ENCODE data around the gene SLC16A2.
"Not testable (repeated sequence)": the region's sequence is repeated elsewhere in the genome, so short reads cannot be mapped to it uniquely, and the experiment has no call there.

SLC16A2 gene

GRCh38 chrX:74454233-74454632 is 32.9 kb downstream of the SLC16A2 start:
- not testable (repeated sequence) for H3K36me3 ChIP-seq (ENCODE audit: control insufficient read depth in 1 of 2, insufficient read depth in 2 of 2, low read length in 2 of 2); H3K4me3 ChIP-seq (ENCODE audit: low read depth in 1 of 2, low read length in 2 of 2); H3K9ac ChIP-seq (ENCODE audit: low read depth in 1 of 2, low read length in 2 of 2); H3K27me3 ChIP-seq (ENCODE audit: control insufficient read depth in 1 of 2, insufficient read depth in 2 of 2, low read length in 2 of 2); H3K9me3 ChIP-seq (ENCODE audit: control insufficient read depth in 1 of 2, low read length in 2 of 2); H3K27ac ChIP-seq (ENCODE audit: low read depth, low read length); H3K4me1 ChIP-seq (ENCODE audit: control insufficient read depth in 1 of 2, insufficient read depth in 2 of 2, low read length in 2 of 2)

DNA sequence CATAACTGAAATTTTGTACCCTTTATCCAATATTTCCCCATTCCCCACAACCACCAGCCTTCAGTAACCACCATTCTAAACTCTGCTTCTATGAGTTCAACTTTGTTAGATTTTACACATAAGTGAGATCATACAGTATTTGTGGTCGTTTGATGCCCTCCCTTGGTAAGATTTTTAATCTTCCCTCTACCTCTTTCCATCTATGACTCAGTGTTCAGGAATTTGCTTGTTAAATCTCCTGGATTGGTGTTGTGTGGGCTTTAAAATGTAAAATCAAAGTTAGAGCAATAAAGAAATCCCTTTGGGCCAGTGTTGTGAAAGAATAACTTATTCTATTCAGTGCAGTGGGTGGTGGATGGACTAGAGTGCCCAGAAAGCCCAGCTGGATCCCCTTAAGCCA is 37.4 kb downstream of the SLC16A2 start:
- Histone ChIP-seq H3K27me3 (ENCODE audit: control insufficient read depth in 1 of 2, insufficient read depth in 2 of 2, low read length in 2 of 2) (no peaks in the 10 kb centered on the region), H3K9me3 (ENCODE audit: control insufficient read depth in 1 of 2, low read length in 2 of 2) (no peaks in the 10 kb centered on the region), H3K4me3 (ENCODE audit: low read depth in 1 of 2, low read length in 2 of 2) (no peak overlapping the region), H3K27ac (ENCODE audit: low read depth, low read length) (no peak overlapping the region), H3K4me1 (ENCODE audit: control insufficient read depth in 1 of 2, insufficient read depth in 2 of 2, low read length in 2 of 2) (no peaks in the 10 kb centered on the region), H3K36me3 (ENCODE audit: control insufficient read depth in 1 of 2, insufficient read depth in 2 of 2, low read length in 2 of 2) (no peaks in the 10 kb centered on the region), H3K9ac (ENCODE audit: low read depth in 1 of 2, low read length in 2 of 2) (no peak overlapping the region)

DNA sequence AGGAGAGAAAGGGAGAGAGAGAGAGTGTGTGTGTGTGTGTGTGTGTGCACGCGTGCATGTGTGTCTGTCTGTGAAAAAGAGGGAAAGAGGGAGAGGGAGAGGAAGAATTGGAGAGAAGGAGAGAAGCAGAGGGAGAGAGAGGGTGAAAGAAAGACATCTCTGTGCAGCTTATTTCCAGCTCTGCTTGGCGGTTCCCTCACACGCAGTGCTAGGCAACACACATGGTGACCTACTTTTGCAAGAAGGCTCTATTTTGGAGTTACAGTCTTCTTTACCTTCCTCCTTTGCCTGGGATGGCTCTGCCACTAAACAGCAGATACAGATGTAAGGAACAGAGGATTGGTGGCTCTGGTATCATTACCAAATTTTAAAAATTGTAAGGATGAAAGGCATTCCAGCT is 40.1 kb downstream of the SLC16A2 start:
- no peak overlapping the region for H3K4me3 ChIP-seq (ENCODE audit: low read depth in 1 of 2, low read length in 2 of 2)
- no peaks in the 10 kb centered on the region for H3K36me3 ChIP-seq (ENCODE audit: control insufficient read depth in 1 of 2, insufficient read depth in 2 of 2, low read length in 2 of 2)
- H3K9me3 ChIP-seq (ENCODE audit: control insufficient read depth in 1 of 2, low read length in 2 of 2): no peaks in the 10 kb centered on the region
- H3K27me3 ChIP-seq (ENCODE audit: control insufficient read depth in 1 of 2, insufficient read depth in 2 of 2, low read length in 2 of 2): no peaks in the 10 kb centered on the region
- H3K9ac ChIP-seq (ENCODE audit: low read depth in 1 of 2, low read length in 2 of 2): no peak overlapping the region
- no peaks in the 10 kb centered on the region for H3K4me1 ChIP-seq (ENCODE audit: control insufficient read depth in 1 of 2, insufficient read depth in 2 of 2, low read length in 2 of 2)
- H3K27ac ChIP-seq (ENCODE audit: low read depth, low read length): no peak overlapping the region

DNA sequence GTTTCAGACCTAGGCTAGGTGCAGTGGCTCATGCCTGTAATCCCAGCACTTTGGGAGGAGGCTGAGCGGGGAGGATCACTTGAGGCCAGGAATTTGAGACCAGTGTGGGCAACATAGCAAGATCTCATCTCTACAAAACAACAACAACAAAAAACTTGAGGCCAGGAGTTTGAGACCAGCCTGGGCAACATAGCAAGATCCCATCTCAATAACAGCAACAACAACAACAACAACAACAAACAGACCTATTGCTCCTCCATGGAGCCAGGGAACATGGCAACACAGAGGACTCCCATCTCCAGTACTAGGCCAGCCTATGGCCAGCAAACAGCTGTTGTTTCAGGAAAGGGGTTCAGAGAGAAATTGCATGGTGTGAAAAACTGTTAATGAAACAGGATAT is 43.4 kb downstream of the SLC16A2 start:
- Histone ChIP-seq H3K4me3 (ENCODE audit: low read depth in 1 of 2, low read length in 2 of 2) (no peak overlapping the region), H3K9me3 (ENCODE audit: control insufficient read depth in 1 of 2, low read length in 2 of 2) (no peaks in the 10 kb centered on the region), H3K36me3 (ENCODE audit: control insufficient read depth in 1 of 2, insufficient read depth in 2 of 2, low read length in 2 of 2) (no peaks in the 10 kb centered on the region), H3K27ac (ENCODE audit: low read depth, low read length) (no peak overlapping the region), H3K9ac (ENCODE audit: low read depth in 1 of 2, low read length in 2 of 2) (no peak overlapping the region), H3K4me1 (ENCODE audit: control insufficient read depth in 1 of 2, insufficient read depth in 2 of 2, low read length in 2 of 2) (no peaks in the 10 kb centered on the region), H3K27me3 (ENCODE audit: control insufficient read depth in 1 of 2, insufficient read depth in 2 of 2, low read length in 2 of 2) (no peaks in the 10 kb centered on the region)

DNA sequence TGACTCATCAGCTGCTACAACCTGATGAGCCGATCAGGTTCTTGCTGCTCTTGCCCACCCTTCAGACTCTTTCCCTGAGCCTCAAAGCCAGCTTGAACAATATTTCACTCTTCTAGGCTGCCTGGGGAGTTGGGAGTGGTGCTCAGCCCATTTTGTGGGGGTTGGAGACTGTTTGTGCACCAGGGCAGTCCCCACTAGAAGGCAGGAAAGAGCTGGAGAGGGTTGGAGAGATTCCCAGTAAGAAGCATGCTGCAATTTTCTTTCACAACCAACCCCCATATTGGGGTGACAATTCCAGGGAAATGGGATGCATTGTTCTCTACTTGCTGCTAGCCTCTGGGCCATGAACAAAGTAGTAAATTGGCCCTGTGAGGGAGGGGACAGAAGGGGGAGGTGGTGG is 44.1 kb downstream of the SLC16A2 start:
- no peaks in the 10 kb centered on the region for H3K4me1 ChIP-seq (ENCODE audit: control insufficient read depth in 1 of 2, insufficient read depth in 2 of 2, low read length in 2 of 2)
- no peak overlapping the region for H3K27ac ChIP-seq (ENCODE audit: low read depth, low read length)
- no peak overlapping the region for H3K4me3 ChIP-seq (ENCODE audit: low read depth in 1 of 2, low read length in 2 of 2)
- no peak overlapping the region for H3K9ac ChIP-seq (ENCODE audit: low read depth in 1 of 2, low read length in 2 of 2)
- H3K27me3 ChIP-seq (ENCODE audit: control insufficient read depth in 1 of 2, insufficient read depth in 2 of 2, low read length in 2 of 2): no peaks in the 10 kb centered on the region
- no peaks in the 10 kb centered on the region for H3K36me3 ChIP-seq (ENCODE audit: control insufficient read depth in 1 of 2, insufficient read depth in 2 of 2, low read length in 2 of 2)
- H3K9me3 ChIP-seq (ENCODE audit: control insufficient read depth in 1 of 2, low read length in 2 of 2): no peaks in the 10 kb centered on the region

GRCh38 chrX:74467656-74468055 is 46.4 kb downstream of the SLC16A2 start:
- H3K9me3 ChIP-seq (ENCODE audit: control insufficient read depth in 1 of 2, low read length in 2 of 2): no peaks in the 10 kb centered on the region
- H3K36me3 ChIP-seq (ENCODE audit: control insufficient read depth in 1 of 2, insufficient read depth in 2 of 2, low read length in 2 of 2): no peaks in the 10 kb centered on the region
- H3K4me1 ChIP-seq (ENCODE audit: control insufficient read depth in 1 of 2, insufficient read depth in 2 of 2, low read length in 2 of 2): no peaks in the 10 kb centered on the region
- H3K27me3 ChIP-seq (ENCODE audit: control insufficient read depth in 1 of 2, insufficient read depth in 2 of 2, low read length in 2 of 2): no peaks in the 10 kb centered on the region
- H3K9ac ChIP-seq (ENCODE audit: low read depth in 1 of 2, low read length in 2 of 2): no peak overlapping the region
- H3K4me3 ChIP-seq (ENCODE audit: low read depth in 1 of 2, low read length in 2 of 2): no peak overlapping the region
- no peak overlapping the region for H3K27ac ChIP-seq (ENCODE audit: low read depth, low read length)

DNA sequence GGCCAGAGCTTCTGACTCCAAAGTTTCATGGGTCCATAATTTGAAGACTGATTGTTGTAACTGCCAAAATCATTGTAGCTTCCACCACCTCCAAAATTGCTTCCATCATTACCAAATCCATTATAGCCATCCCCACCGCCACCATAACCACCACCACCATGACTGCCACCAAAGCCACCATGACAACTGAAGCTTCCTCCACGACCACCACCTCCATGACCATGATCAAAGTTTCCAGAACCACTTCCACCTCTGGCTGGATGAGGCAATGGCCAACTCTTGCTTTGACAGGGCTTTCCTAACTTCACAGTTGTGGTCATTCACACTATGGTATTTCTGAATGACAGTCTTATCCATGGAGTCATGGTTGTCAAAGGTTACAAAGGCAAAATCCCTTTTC is 51.8 kb downstream of the SLC16A2 start:
- not testable (repeated sequence) for H3K4me3 ChIP-seq (ENCODE audit: low read depth in 1 of 2, low read length in 2 of 2); H3K9ac ChIP-seq (ENCODE audit: low read depth in 1 of 2, low read length in 2 of 2); H3K9me3 ChIP-seq (ENCODE audit: control insufficient read depth in 1 of 2, low read length in 2 of 2); H3K4me1 ChIP-seq (ENCODE audit: control insufficient read depth in 1 of 2, insufficient read depth in 2 of 2, low read length in 2 of 2); H3K27me3 ChIP-seq (ENCODE audit: control insufficient read depth in 1 of 2, insufficient read depth in 2 of 2, low read length in 2 of 2); H3K36me3 ChIP-seq (ENCODE audit: control insufficient read depth in 1 of 2, insufficient read depth in 2 of 2, low read length in 2 of 2); H3K27ac ChIP-seq (ENCODE audit: low read depth, low read length)

- no peak overlapping the region for H3K4me3 ChIP-seq (ENCODE audit: low read depth in 1 of 2, low read length in 2 of 2)
- peaks cover 0 to 16% of the 10 kb centered on the region in 2 donors for H3K4me1 ChIP-seq (ENCODE audit: control insufficient read depth in 1 of 2, insufficient read depth in 2 of 2, low read length in 2 of 2)
- H3K27ac ChIP-seq (ENCODE audit: low read depth, low read length): no peak overlapping the region
- no peaks in the 10 kb centered on the region for H3K9me3 ChIP-seq (ENCODE audit: control insufficient read depth in 1 of 2, low read length in 2 of 2)
- no peak overlapping the region for H3K9ac ChIP-seq (ENCODE audit: low read depth in 1 of 2, low read length in 2 of 2)
- no peaks in the 10 kb centered on the region for H3K36me3 ChIP-seq (ENCODE audit: control insufficient read depth in 1 of 2, insufficient read depth in 2 of 2, low read length in 2 of 2)
- no peaks in the 10 kb centered on the region for H3K27me3 ChIP-seq (ENCODE audit: control insufficient read depth in 1 of 2, insufficient read depth in 2 of 2, low read length in 2 of 2)
Observed at GRCh38 chrX:74490247-74490646, 69.0 kb downstream of the SLC16A2 start.

DNA sequence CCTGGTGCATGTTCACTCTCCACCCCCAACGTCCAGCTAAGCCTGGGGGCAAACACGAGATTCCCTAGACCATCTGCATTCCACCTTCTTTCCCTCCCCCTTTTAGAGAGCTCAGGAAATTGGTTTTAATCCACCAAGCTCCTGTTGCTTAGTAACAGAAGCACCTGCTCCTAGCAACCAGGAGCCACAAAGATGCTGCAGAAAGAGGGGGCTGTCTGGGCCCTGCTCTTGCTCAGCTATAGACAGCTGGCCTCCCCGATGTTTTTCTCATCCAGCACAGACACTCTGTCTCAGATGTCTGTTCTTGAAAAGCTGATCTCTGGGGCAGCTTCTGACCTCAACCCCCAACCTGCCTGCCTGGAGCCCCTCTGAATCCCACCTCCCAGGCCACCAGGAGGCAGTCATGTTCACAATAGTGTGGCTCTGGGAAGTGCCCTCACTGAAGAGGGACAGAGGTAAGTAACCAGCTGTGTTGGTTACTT is 71.5 kb downstream of the SLC16A2 start:
- peaks cover 0 to 16% of the 10 kb centered on the region in 2 donors for H3K4me1 ChIP-seq (ENCODE audit: control insufficient read depth in 1 of 2, insufficient read depth in 2 of 2, low read length in 2 of 2)
- H3K27ac ChIP-seq (ENCODE audit: low read depth, low read length): no peak overlapping the region
- no peak overlapping the region for H3K9ac ChIP-seq (ENCODE audit: low read depth in 1 of 2, low read length in 2 of 2)
- no peaks in the 10 kb centered on the region for H3K9me3 ChIP-seq (ENCODE audit: control insufficient read depth in 1 of 2, low read length in 2 of 2)
- no peaks in the 10 kb centered on the region for H3K27me3 ChIP-seq (ENCODE audit: control insufficient read depth in 1 of 2, insufficient read depth in 2 of 2, low read length in 2 of 2)
- H3K36me3 ChIP-seq (ENCODE audit: control insufficient read depth in 1 of 2, insufficient read depth in 2 of 2, low read length in 2 of 2): no peaks in the 10 kb centered on the region
- H3K4me3 ChIP-seq (ENCODE audit: low read depth in 1 of 2, low read length in 2 of 2): no peak overlapping the region

DNA sequence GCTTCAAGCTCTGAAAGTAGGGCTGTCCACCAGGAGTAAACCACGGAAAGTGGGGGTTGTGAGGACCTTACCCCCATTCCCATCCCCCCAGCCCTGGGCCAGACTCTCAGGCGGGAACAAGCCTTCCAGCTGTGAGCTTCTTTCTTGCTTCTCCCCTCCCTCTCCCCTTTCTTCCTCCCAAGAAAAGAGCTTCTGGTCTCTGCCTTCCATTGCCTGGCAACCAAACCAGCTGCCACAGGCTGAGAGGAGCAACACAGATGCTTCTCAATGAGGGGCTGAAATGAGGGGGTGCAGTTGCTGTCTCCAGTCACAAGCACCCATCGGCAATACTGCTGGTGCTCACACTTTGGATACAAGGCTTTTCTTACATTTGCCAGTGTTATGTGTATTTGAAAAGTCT is 72.5 kb downstream of the SLC16A2 start:
- Histone ChIP-seq H3K4me3 (ENCODE audit: low read depth in 1 of 2, low read length in 2 of 2) (no peak overlapping the region), H3K4me1 (ENCODE audit: control insufficient read depth in 1 of 2, insufficient read depth in 2 of 2, low read length in 2 of 2) (peaks cover 0 to 16% of the 10 kb centered on the region in 2 donors), H3K36me3 (ENCODE audit: control insufficient read depth in 1 of 2, insufficient read depth in 2 of 2, low read length in 2 of 2) (no peaks in the 10 kb centered on the region), H3K9ac (ENCODE audit: low read depth in 1 of 2, low read length in 2 of 2) (no peak overlapping the region), H3K27me3 (ENCODE audit: control insufficient read depth in 1 of 2, insufficient read depth in 2 of 2, low read length in 2 of 2) (no peaks in the 10 kb centered on the region), H3K9me3 (ENCODE audit: control insufficient read depth in 1 of 2, low read length in 2 of 2) (no peaks in the 10 kb centered on the region), H3K27ac (ENCODE audit: low read depth, low read length) (no peak overlapping the region)

DNA sequence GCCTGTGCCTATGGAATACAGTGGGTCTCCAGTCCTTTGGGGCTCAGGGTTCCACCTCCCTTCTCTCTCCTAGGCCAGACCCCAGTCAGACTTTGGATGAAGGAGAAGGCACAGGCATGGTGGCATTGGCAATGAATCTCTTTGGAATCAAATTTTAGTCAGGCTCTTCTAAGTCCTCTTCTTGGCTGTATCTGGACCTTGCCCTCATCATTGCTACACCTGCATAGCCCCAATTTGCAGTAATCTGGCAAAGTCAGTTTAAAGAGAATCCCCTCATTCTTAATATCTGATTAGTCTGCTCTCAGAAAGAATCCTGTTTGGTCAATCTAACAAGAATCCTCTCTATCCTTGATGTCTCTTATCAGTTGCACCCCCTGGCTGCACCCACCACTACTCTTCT is 77.6 kb downstream of the SLC16A2 start:
- no peaks in the 10 kb centered on the region for H3K36me3 ChIP-seq (ENCODE audit: control insufficient read depth in 1 of 2, insufficient read depth in 2 of 2, low read length in 2 of 2)
- no peaks in the 10 kb centered on the region for H3K9me3 ChIP-seq (ENCODE audit: control insufficient read depth in 1 of 2, low read length in 2 of 2)
- H3K27me3 ChIP-seq (ENCODE audit: control insufficient read depth in 1 of 2, insufficient read depth in 2 of 2, low read length in 2 of 2): no peaks in the 10 kb centered on the region
- H3K4me3 ChIP-seq (ENCODE audit: low read depth in 1 of 2, low read length in 2 of 2): no peak overlapping the region
- H3K9ac ChIP-seq (ENCODE audit: low read depth in 1 of 2, low read length in 2 of 2): no peak overlapping the region
- no peaks in the 10 kb centered on the region for H3K4me1 ChIP-seq (ENCODE audit: control insufficient read depth in 1 of 2, insufficient read depth in 2 of 2, low read length in 2 of 2)
- H3K27ac ChIP-seq (ENCODE audit: low read depth, low read length): no peak overlapping the region
